Astrocyte of the cerebellum (primary cell): ENCODE measurements around the gene AK8.

ENCODE experiments used
- DNase-seq: peaks from one replicate; pipeline ENCODE4 v3.0.0-alpha.2; 2011; ENCODE audit warnings: low read depth
- H3K4me3 ChIP-seq: 2 replicates; pipeline ENCODE4 v1.5.1; 2011; ENCODE audit warnings: mild to moderate bottlenecking, low read depth, low read length, moderate library complexity
- in situ Hi-C: cut with HindIII; loops from 2 replicates; pipeline ENCODE4 v1.10.0; 2017; ENCODE audit warnings: low sequenced_read_pairs
- TF ChIP-seq, protein P1 (sequence below): IDR thresholded peaks from 2 replicates; pipeline ENCODE4 v1.5.1; 2012; ENCODE audit warnings: low read length, low read depth, moderate library complexity, mild to moderate bottlenecking; ENCODE audit errors: missing control alignments

Gene AK8

DNA sequence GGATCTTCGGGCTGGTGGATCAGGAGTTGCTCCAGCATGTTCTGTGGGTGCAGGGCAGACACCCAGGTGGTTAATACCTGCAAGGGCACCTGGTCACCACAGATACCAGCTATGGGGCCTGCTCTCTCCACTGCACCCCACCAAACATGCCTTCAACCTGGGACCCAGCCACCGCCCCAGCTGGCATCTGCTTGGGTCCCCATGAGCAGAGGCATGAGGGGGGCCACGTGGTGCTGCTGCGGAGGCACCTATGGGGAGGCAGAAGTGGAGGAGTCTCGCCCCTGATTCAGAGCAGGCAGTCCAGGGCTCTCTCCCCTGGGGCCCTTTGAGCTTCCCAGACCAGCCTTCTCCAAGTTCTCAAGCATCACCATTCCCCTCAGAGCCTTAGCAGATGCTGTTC is 2.9 kb downstream of the AK8 start:
- in situ Hi-C loops, result no loop called here
- TF ChIP-seq, protein P1, sequence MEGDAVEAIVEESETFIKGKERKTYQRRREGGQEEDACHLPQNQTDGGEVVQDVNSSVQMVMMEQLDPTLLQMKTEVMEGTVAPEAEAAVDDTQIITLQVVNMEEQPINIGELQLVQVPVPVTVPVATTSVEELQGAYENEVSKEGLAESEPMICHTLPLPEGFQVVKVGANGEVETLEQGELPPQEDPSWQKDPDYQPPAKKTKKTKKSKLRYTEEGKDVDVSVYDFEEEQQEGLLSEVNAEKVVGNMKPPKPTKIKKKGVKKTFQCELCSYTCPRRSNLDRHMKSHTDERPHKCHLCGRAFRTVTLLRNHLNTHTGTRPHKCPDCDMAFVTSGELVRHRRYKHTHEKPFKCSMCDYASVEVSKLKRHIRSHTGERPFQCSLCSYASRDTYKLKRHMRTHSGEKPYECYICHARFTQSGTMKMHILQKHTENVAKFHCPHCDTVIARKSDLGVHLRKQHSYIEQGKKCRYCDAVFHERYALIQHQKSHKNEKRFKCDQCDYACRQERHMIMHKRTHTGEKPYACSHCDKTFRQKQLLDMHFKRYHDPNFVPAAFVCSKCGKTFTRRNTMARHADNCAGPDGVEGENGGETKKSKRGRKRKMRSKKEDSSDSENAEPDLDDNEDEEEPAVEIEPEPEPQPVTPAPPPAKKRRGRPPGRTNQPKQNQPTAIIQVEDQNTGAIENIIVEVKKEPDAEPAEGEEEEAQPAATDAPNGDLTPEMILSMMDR, result no peak
- no peak for DNase-seq
- H3K4me3 ChIP-seq, result no peak overlapping the region

DNA sequence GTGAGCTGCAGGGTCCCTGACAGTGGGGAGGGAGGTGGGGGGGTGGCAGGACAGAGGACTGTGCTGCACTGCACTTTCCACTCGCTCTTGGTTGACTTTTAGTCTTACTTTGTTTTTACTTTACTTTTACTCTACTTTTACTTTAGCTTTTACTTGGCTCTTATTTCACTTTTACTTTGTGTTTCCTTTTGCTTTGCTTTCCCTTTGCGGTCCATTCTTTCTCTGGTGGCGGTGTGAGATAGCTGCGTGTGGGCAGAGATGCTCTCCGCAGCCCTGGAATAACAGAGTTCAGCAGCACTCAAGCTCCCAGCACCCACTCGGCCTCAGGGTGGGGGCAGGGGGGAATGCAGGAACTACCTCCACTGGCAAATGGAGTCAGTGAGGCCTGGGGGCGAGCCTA is 4.7 kb downstream of the AK8 start:
- DNase-seq, result no peak
- in situ Hi-C loops, result no loop called here
- H3K4me3 ChIP-seq, result no peak overlapping the region
- TF ChIP-seq, protein P1, result no peak

GRCh38 chr9:132869266-132869665 is 8.8 kb downstream of the AK8 start:
- no peak for DNase-seq
- no peak overlapping the region for H3K4me3 ChIP-seq
- in situ Hi-C loops, result no loop called here
- TF ChIP-seq, protein P1, result no peak

- TF ChIP-seq, protein P1, result no peak
- H3K4me3 ChIP-seq, result no peak overlapping the region
- DNase-seq, result no peak
- in situ Hi-C loops, result no loop called here
Observed at GRCh38 chr9:132866898-132867297, 11.2 kb downstream of the AK8 start.

DNA sequence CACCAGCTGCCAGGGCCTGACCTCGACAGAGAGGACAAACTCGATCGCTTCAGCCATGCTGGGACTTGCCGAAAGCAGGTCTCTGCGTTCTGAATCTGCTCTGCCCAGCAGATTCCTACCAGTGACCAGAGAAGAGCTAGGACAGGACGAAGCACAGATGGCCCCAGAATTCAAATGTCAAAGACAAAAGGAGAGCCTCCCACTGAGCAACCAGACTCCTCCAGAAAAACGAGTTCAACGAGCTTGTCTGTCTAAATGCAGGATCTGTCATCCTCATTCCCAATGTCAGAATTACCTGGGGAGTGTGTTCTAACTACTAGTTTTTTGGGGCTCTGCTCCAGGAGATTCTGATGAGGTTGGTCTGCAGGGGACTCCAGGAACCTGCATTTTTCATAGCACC is 13.4 kb downstream of the AK8 start:
- no peak for DNase-seq
- in situ Hi-C loops, result no loop called here
- H3K4me3 ChIP-seq, result no peak overlapping the region
- TF ChIP-seq, protein P1, result no peak

- H3K4me3 ChIP-seq, result no peak overlapping the region
- in situ Hi-C loops, result no loop called here
- TF ChIP-seq, protein P1, result no peak
- DNase-seq, result no peak
Observed at GRCh38 chr9:132864277-132864676, 13.8 kb downstream of the AK8 start.

GRCh38 chr9:132863096-132863495 is 15.0 kb downstream of the AK8 start:
- no peak for DNase-seq
- TF ChIP-seq, protein P1, result no peak
- no peak overlapping the region for H3K4me3 ChIP-seq
- in situ Hi-C loops, result no loop called here
